ENCODE measurements around the gene MAN2A2.

DNA sequence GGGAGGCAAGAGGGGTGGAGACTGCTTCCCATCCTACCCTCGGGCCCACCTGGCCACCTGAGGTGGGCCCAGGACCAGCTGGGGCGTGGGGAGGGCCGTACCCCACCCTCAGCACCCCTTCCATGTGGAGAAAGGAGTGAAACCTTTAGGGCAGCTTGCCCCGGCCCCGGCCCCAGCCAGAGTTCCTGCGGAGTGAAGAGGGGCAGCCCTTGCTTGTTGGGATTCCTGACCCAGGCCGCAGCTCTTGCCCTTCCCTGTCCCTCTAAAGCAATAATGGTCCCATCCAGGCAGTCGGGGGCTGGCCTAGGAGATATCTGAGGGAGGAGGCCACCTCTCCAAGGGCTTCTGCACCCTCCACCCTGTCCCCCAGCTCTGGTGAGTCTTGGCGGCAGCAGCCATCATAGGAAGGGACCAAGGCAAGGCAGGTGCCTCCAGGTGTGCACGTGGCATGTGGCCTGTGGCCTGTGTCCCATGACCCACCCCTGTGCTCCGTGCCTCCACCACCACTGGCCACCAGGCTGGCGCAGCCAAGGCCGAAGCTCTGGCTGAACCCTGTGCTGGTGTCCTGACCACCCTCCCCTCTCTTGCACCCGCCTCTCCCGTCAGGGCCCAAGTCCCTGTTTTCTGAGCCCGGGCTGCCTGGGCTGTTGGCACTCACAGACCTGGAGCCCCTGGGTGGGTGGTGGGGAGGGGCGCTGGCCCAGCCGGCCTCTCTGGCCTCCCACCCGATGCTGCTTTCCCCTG is 21.0 kb upstream of the MAN2A2 start:
- TF ChIP-seq, protein P1, sequence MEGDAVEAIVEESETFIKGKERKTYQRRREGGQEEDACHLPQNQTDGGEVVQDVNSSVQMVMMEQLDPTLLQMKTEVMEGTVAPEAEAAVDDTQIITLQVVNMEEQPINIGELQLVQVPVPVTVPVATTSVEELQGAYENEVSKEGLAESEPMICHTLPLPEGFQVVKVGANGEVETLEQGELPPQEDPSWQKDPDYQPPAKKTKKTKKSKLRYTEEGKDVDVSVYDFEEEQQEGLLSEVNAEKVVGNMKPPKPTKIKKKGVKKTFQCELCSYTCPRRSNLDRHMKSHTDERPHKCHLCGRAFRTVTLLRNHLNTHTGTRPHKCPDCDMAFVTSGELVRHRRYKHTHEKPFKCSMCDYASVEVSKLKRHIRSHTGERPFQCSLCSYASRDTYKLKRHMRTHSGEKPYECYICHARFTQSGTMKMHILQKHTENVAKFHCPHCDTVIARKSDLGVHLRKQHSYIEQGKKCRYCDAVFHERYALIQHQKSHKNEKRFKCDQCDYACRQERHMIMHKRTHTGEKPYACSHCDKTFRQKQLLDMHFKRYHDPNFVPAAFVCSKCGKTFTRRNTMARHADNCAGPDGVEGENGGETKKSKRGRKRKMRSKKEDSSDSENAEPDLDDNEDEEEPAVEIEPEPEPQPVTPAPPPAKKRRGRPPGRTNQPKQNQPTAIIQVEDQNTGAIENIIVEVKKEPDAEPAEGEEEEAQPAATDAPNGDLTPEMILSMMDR (IDR thresholded peaks at IDR 0.05) = no peak
- TF ChIP-seq EP300 (IDR thresholded peaks at IDR 0.05) = no peak

Data from stomach (tissue), 4 donors.